GM12878 (cell line): ENCODE data around the gene KIRREL3. TPM values are rescaled to one million over a fixed set of nuclear protein-coding genes. Genes with fewer than 3 reads are reported as not detected.

Source experiments
- ATAC-seq: fragments of 200-7000 bp; cut with Tn5 transposase; 3 replicates; pipeline ENCODE4 v1.9.1; 2020; ENCODE audit warnings: mild to moderate bottlenecking, moderate library complexity
- BruUV-seq: library from RNA; stranded (reverse); fragments of 400-500 nt; replicated peaks from 2 replicates; lab custom pipeline; 2021; lab: Mats Ljungman, UMichigan
- CTCF ChIA-PET: fragments of 300-600 bp; sonication (Branson Sonifier 250); formaldehyde crosslinking; extraction: SDS; loops from one replicate; lab custom pipeline; 2021; ENCODE audit warnings: inconsistent platforms; lab: Yijun Ruan, JAX
- POLR2A ChIA-PET: fragments of 350-600 bp; formaldehyde crosslinking; extraction: SDS; loops from one replicate; lab custom pipeline; 2021; ENCODE audit warnings: inconsistent platforms; lab: Charles Lee
- RAD21 ChIA-PET: fragments of 300-600 bp; sonication (Branson Sonifier 250); formaldehyde crosslinking; loops from one replicate; lab custom pipeline; 2023; ENCODE audit warnings: antibody characterized with exemption; ENCODE audit not compliant: unreplicated experiment; lab: Charles Lee
- SMC1A ChIA-PET: fragments of 300-600 bp; sonication (Branson Sonifier 250); formaldehyde crosslinking; loops from one replicate; lab custom pipeline; 2023; ENCODE audit not compliant: unreplicated experiment, uncharacterized antibody; lab: Charles Lee
- DNase-seq: peaks from one replicate; pipeline ENCODE4 v3.0.0-alpha.2; 2011; ENCODE audit warnings: low read depth, low spot score
- FAIRE-seq: peaks from 3 replicates; lab custom pipeline; 2011; peaks lifted over from hg19 to GRCh38; lab: Jason Lieb, UNC
- H2AFZ ChIP-seq: 2 replicates; pipeline ENCODE4 v1.6.0; 2011; ENCODE audit warnings: low read depth, low read length, control low read depth; ENCODE audit not compliant: control insufficient read depth
- H3K27ac ChIP-seq: 2 replicates; pipeline ENCODE4 v1.5.1; 2011; ENCODE audit warnings: control low read depth; ENCODE audit not compliant: control insufficient read depth, insufficient read depth
- H3K27me3 ChIP-seq, 2 experiments: replicated peaks in 1 of 2; 2 replicates each; pipeline versions ENCODE4 v1.6.0 to v1.6.1; 2011; ENCODE audit warnings: low read length in 1 of 2; ENCODE audit not compliant: control insufficient read depth in 2 of 2, insufficient read depth in 2 of 2
- H3K36me3 ChIP-seq, 2 experiments: 2 replicates each; pipeline ENCODE4 v1.5.1; 2011; ENCODE audit warnings: low read length in 1 of 2; ENCODE audit not compliant: control insufficient read depth in 2 of 2, insufficient read depth in 2 of 2
- H3K4me1 ChIP-seq: 2 replicates; pipeline ENCODE4 v1.6.1; 2011; ENCODE audit warnings: mild to moderate bottlenecking, low read length, moderate library complexity, mixed read lengths; ENCODE audit not compliant: control insufficient read depth, insufficient read depth
- H3K4me2 ChIP-seq: 2 replicates; pipeline ENCODE4 v1.6.0; 2011; ENCODE audit warnings: control low read depth; ENCODE audit not compliant: control insufficient read depth, insufficient read depth
- H3K4me3 ChIP-seq: fragments of 200-600 bp; sonication (generic); 2 replicates; pipeline ENCODE4 v1.5.1; 2016
- H3K79me2 ChIP-seq: 2 replicates; pipeline ENCODE4 v1.6.0; 2011; ENCODE audit warnings: low read length; ENCODE audit not compliant: control insufficient read depth, insufficient read depth
- H3K9ac ChIP-seq: 2 replicates; pipeline ENCODE4 v1.8.0; 2011; ENCODE audit warnings: low read length, control low read depth, mixed read lengths; ENCODE audit not compliant: control insufficient read depth, insufficient read depth
- H3K9me3 ChIP-seq: replicated peaks from 3 replicates; pipeline ENCODE4 v1.5.1; 2011; ENCODE audit warnings: mild to moderate bottlenecking, low read length; ENCODE audit not compliant: control insufficient read depth, insufficient read depth
- H4K20me1 ChIP-seq: 2 replicates; pipeline ENCODE4 v1.6.0; 2011; ENCODE audit not compliant: control insufficient read depth, insufficient read depth
- FOXM1 ChIP-seq: IDR thresholded peaks from 2 replicates; pipeline ENCODE4 v1.6.1; 2012; ENCODE audit warnings: low read depth, mild to moderate bottlenecking, inconsistent platforms, low read length, moderate library complexity
- SRF ChIP-seq, 2 experiments: IDR thresholded peaks; 2 replicates each; pipeline ENCODE4 v1.6.1; 2011; ENCODE audit warnings: low read depth in 2 of 2, low read length in 2 of 2, mild to moderate bottlenecking in 1 of 2, moderate library complexity in 1 of 2
- SUPT20H ChIP-seq: IDR thresholded peaks from 2 replicates; pipeline ENCODE4 v1.6.1; 2011; ENCODE audit warnings: low read depth, mild to moderate bottlenecking, low read length, moderate library complexity, borderline replicate concordance; ENCODE audit not compliant: control insufficient read depth
- YY1 ChIP-seq: IDR thresholded peaks from 2 replicates; pipeline ENCODE4 v1.6.1; 2011; ENCODE audit warnings: low read depth, mild to moderate bottlenecking, low read length
- ZBED1 ChIP-seq: IDR thresholded peaks from 2 replicates; pipeline ENCODE4 v1.6.1; 2016; ENCODE audit warnings: borderline replicate concordance
- ZNF207 ChIP-seq: fragments of 450-650 bp; IDR thresholded peaks from 2 replicates; pipeline ENCODE4 v1.6.1; 2014; ENCODE audit warnings: antibody characterized with exemption, mild to moderate bottlenecking, borderline replicate concordance
- WGBS: methylation state at CpG from one replicate; pipeline ENCODE4 v1.1.6; 2016; ENCODE audit warnings: low lambda C conversion rate; ENCODE audit not compliant: insufficient replicate concordance, insufficient coverage; ENCODE audit errors: missing lambda C conversion rate; 5-methylcytosine and 5-hydroxymethylcytosine counted together
- in situ Hi-C: fragments of 300-500 bp; cut with MboI; formaldehyde crosslinking; loops from 9 replicates; pipeline ENCODE4 v1.14.3; 2018; ENCODE audit warnings: mixed read lengths
- intact Hi-C: fragments of 100-400 bp; cut with micrococcal nuclease; formaldehyde crosslinking; loops from one replicate; pipeline ENCODE4 v1.14.2; 2022; ENCODE audit not compliant: unreplicated experiment
- polyA plus RNA-seq, 11 experiments: library from polyadenylated mRNA; depleted of rRNA in 4 of 11; unstranded in 6 of 11; stranded (reverse) in 5 of 11; fragments of >200 nt; fragmentation: Nextera tagmentation in 4 of 11; fragmentation: Illumina TruSeq in 1 of 11; extraction: Ambion mirVana in 4 of 11; extraction: Trizol in 1 of 11; gene quantifications; 1 replicate in 1 of 11; 2 replicates in 10 of 11; pipeline versions ENCODE4 v1.2.1 to v1.2.3, GENCODE V29; 2011 to 2016; ENCODE audit warnings: inconsistent platforms in 2 of 11, missing spikeins in 2 of 11, low read depth in 1 of 11
- total RNA-seq, 4 experiments: library from RNA; depleted of rRNA in 3 of 4; stranded (reverse); fragments of >200 nt in 3 of 4; fragmentation: Illumina TruSeq in 1 of 4; extraction: Trizol in 1 of 4; gene quantifications; 2 replicates each; pipeline versions ENCODE4 v1.2.1 to v1.2.3, GENCODE V29; 2013 to 2021
- TF ChIP-seq, protein P1 (sequence below): fragments of 450-650 bp; formaldehyde crosslinking; IDR thresholded peaks from 2 replicates; pipeline ENCODE4 v1.5.0; 2022; ENCODE audit warnings: mild to moderate bottlenecking, missing genetic modification characterization

The KIRREL3 gene
- total and polyA plus RNA-seq, 10 of the 15 experiments (the other 5 are each of a cell fraction or from before 2014, with no cell fraction given) = under 0.01 TPM; not detected in 9

DNA sequence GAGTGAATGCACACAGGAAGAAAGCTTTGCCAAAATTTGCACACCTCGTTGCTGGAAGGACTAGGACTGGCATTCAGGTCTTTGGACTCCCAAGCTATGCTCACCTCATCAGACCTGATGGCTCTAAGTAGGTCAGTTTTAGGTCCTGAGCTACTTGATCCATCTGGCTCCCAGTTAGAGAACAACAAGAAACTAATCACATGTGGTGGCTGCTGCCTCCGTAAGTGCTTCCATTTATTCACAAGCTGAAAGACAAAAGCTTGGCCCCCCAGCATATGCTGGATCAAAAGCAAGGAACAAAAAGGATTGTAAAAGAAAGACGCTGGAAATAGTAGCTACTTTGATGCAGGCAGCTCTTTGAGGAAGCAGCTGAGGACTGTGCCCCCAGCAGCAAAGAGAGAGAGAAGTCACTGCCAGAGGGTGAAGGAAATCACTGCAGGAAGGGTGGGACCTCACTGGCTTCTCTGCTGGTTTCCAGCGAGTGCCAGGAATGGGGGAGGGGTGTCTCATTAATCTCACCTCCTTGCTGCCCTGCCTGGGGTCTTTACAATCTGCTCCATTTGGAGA lies 268.9 kb downstream of the KIRREL3 start:
- Histone ChIP-seq H3K4me1 (peaks cover 40% of the 10 kb centered on the region), H3K9me3 (no peaks in the 10 kb centered on the region), H3K36me3 (no peaks in the 10 kb centered on the region), H3K79me2 (no peaks in the 10 kb centered on the region)
- BruUV-seq = no TSS peak
- no peak for ATAC-seq
- TF ChIP-seq SRF (IDR thresholded peaks at IDR 0.05; ENCODE audit: low read depth in 2 of 2, low read length in 2 of 2) (no peak), YY1 (no peak), ZBED1 (no peak), ZNF207 (no peak), SUPT20H (no peak), FOXM1 (no peak)
- TF ChIP-seq, protein P1, sequence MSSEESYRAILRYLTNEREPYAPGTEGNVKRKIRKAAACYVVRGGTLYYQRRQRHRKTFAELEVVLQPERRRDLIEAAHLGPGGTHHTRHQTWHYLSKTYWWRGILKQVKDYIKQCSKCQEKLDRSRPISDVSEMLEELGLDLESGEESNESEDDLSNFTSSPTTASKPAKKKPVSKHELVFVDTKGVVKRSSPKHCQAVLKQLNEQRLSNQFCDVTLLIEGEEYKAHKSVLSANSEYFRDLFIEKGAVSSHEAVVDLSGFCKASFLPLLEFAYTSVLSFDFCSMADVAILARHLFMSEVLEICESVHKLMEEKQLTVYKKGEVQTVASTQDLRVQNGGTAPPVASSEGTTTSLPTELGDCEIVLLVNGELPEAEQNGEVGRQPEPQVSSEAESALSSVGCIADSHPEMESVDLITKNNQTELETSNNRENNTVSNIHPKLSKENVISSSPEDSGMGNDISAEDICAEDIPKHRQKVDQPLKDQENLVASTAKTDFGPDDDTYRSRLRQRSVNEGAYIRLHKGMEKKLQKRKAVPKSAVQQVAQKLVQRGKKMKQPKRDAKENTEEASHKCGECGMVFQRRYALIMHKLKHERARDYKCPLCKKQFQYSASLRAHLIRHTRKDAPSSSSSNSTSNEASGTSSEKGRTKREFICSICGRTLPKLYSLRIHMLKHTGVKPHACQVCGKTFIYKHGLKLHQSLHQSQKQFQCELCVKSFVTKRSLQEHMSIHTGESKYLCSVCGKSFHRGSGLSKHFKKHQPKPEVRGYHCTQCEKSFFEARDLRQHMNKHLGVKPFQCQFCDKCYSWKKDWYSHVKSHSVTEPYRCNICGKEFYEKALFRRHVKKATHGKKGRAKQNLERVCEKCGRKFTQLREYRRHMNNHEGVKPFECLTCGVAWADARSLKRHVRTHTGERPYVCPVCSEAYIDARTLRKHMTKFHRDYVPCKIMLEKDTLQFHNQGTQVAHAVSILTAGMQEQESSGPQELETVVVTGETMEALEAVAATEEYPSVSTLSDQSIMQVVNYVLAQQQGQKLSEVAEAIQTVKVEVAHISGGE (CRISPR knock-in tag) = no peak
- TF ChIP-seq, all 136 proteins: peak for 0
- Histone ChIP-seq H2AFZ (no peak overlapping the region), H3K9ac (no peak overlapping the region), H4K20me1 (no peaks in the 10 kb centered on the region), H3K4me2 (no peak overlapping the region), H3K27ac (no peak overlapping the region), H3K4me3 (no peak overlapping the region), H3K27me3 (no peaks in the 10 kb centered on the region; a peak in 2 of 4 replicates)
- ChIA-PET POLR2A (no interaction called here), RAD21 (no interaction called here), CTCF (interaction anchor here (1.0 to 3.6 kb wide), 2 partner anchors 15 to 17 kb away, joined by 4 to 21 read pairs; no protein-coding TSS in a partner anchor), SMC1A (interaction anchor here (0.5 to 1.5 kb wide), 2 partner anchors 14 to 360 kb away, joined by 3 to 5 read pairs; no protein-coding TSS in a partner anchor)
- no peak for DNase-seq
- in situ Hi-C loops (no loop called here), intact Hi-C loops (no loop called here)
- WGBS = 5% methylated on average over 4 of the region's 4 CpGs
- FAIRE-seq = no peak
